A549 (cell line): Measurements from ENCODE around the gene MYH9. TPM values are rescaled to one million over a fixed set of nuclear protein-coding genes. Genes with fewer than 3 reads are reported as not detected.
"Not testable (repeated sequence)": the region's sequence is repeated elsewhere in the genome, so short reads cannot be mapped to it uniquely, and the experiment has no call there.

ENCODE experiments used
- ATAC-seq, 2 experiments: fragments of 200-7000 bp in 1 of 2; fragments of >200 bp in 1 of 2; cut with Nextera tagmentation in 1 of 2; cut with Tn5 transposase in 1 of 2; 3 replicates each; pipeline versions ENCODE4 v1.8.0 to v1.9.1; 2018 to 2020; ENCODE audit warnings: mild to moderate bottlenecking in 1 of 2, moderate library complexity in 1 of 2
- CTCF ChIA-PET: fragments of 300-600 bp; sonication (Branson Sonifier 250); formaldehyde crosslinking; extraction: SDS; loops from one replicate; lab custom pipeline; 2021; ENCODE audit warnings: antibody characterized with exemption, inconsistent platforms; lab: Yijun Ruan, JAX
- POLR2A ChIA-PET: fragments of 350-600 bp; formaldehyde crosslinking; extraction: SDS; loops from one replicate; lab custom pipeline; 2021; ENCODE audit warnings: antibody characterized with exemption, inconsistent platforms; lab: Yijun Ruan, JAX
- DNase-seq, 2 experiments: peaks; one replicate each; pipeline versions ENCODE4 v3.0.0 to v3.0.0-alpha.2; 2011 to 2016; ENCODE audit warnings: low read depth in 1 of 2, low spot score in 1 of 2
- FAIRE-seq: peaks from 2 replicates; lab custom pipeline; 2011; peaks lifted over from hg19 to GRCh38; lab: Jason Lieb, UNC
- H3K27ac ChIP-seq, 2 experiments: fragments of >200 bp; sonication (Bioruptor Twin); formaldehyde crosslinking; 3 replicates each; pipeline ENCODE4 v1.5.1; 2016 to 2017
- H3K4me1 ChIP-seq: fragments of >200 bp; sonication (Bioruptor Twin); formaldehyde crosslinking; 3 replicates; pipeline ENCODE4 v1.6.1; 2016
- H3K4me2 ChIP-seq: fragments of >200 bp; sonication (Bioruptor Twin); formaldehyde crosslinking; 3 replicates; pipeline ENCODE4 v1.6.1; 2016
- H3K4me3 ChIP-seq: fragments of >200 bp; sonication (Bioruptor Twin); formaldehyde crosslinking; 3 replicates; pipeline ENCODE4 v1.5.1; 2016
- H3K9me3 ChIP-seq: fragments of >200 bp; sonication (Bioruptor Twin); formaldehyde crosslinking; 3 replicates; pipeline ENCODE4 v1.6.1; 2016
- BHLHE40 ChIP-seq: IDR thresholded peaks from 2 replicates; pipeline ENCODE4 v1.6.1; 2012; ENCODE audit warnings: low read depth, low read length, inconsistent platforms
- CEBPB ChIP-seq, 2 experiments: fragments of >200 bp in 1 of 2; sonication (Bioruptor Twin) in 1 of 2; formaldehyde crosslinking in 1 of 2; IDR thresholded peaks; 2 replicates each; pipeline ENCODE4 v1.6.1; 2012 to 2016
- CHD2 ChIP-seq: fragments of 150-350 bp; IDR thresholded peaks from 2 replicates; pipeline ENCODE4 v1.6.1; 2014; ENCODE audit warnings: low read length; ENCODE audit not compliant: partially characterized antibody
- ESRRA ChIP-seq: fragments of 150-350 bp; IDR thresholded peaks from 2 replicates; pipeline ENCODE4 v1.6.1; 2014; ENCODE audit warnings: mild to moderate bottlenecking, low read length, borderline replicate concordance
- FOSB ChIP-seq: fragments of 250-450 bp; sonication (Bioruptor Pico); IDR thresholded peaks from 2 replicates; pipeline ENCODE4 v1.5.0; 2020; ENCODE audit warnings: mild to moderate bottlenecking, moderate library complexity
- GATA3 ChIP-seq: IDR thresholded peaks from 2 replicates; pipeline ENCODE4 v1.6.1; 2012; ENCODE audit warnings: borderline replicate concordance
- MAZ ChIP-seq: fragments of 150-350 bp; IDR thresholded peaks from 2 replicates; pipeline ENCODE4 v1.6.1; 2014; ENCODE audit warnings: antibody characterized with exemption, low read depth, low read length, borderline replicate concordance
- POLR2AphosphoS2 ChIP-seq: conservative IDR thresholded peaks from 2 replicates; pipeline ENCODE4 v1.6.1; 2012; ENCODE audit warnings: low read length, improper control_type of control experiment, inconsistent platforms
- RFX5 ChIP-seq: fragments of 450-650 bp; IDR thresholded peaks from 2 replicates; pipeline ENCODE4 v1.7.1; 2014; ENCODE audit warnings: antibody characterized with exemption, mild to moderate bottlenecking, moderate library complexity
- TP53 ChIP-seq: fragments of 250-450 bp; sonication (Bioruptor Pico); IDR thresholded peaks from 2 replicates; pipeline ENCODE4 v1.5.0; 2021; ENCODE audit warnings: mild to moderate bottlenecking, moderate library complexity
- ZC3H11A ChIP-seq: fragments of 450-650 bp; IDR thresholded peaks from 2 replicates; pipeline ENCODE4 v1.6.1; 2014; ENCODE audit warnings: antibody characterized with exemption, mild to moderate bottlenecking
- ZSCAN20 ChIP-seq: fragments of 250-450 bp; sonication (Bioruptor Pico); IDR thresholded peaks from 2 replicates; pipeline ENCODE4 v1.8.0; 2022; ENCODE audit warnings: mild to moderate bottlenecking, moderate library complexity
- WGBS: methylation state at CpG from one replicate; pipeline ENCODE4 v1.1.6; 2017; ENCODE audit errors: missing lambda C conversion rate; 5-methylcytosine and 5-hydroxymethylcytosine counted together
- polyA plus RNA-seq, 4 experiments: library from polyadenylated mRNA; depleted of rRNA in 3 of 4; stranded (reverse); fragments of >200 nt; fragmentation: RNase III in 1 of 4; extraction: RNeasy Plus Mini Kit Qiagen cat#74134 plus additional on column Dnase treatment in 1 of 4; gene quantifications; 2 replicates in 3 of 4; 3 replicates in 1 of 4; pipeline ENCODE4 v1.2.3, GENCODE V29; 2011 to 2017
- TF ChIP-seq, protein P1 (sequence below): fragments of 250-450 bp; sonication (Bioruptor Pico); IDR thresholded peaks from 2 replicates; pipeline ENCODE4 v1.5.0; 2020; ENCODE audit warnings: low read depth, mild to moderate bottlenecking, moderate library complexity
- TF ChIP-seq, protein P2 (sequence below): fragments of >200 bp; sonication (Bioruptor Twin); formaldehyde crosslinking; IDR thresholded peaks from 2 replicates; pipeline ENCODE4 v1.6.1; 2016
- TF ChIP-seq, protein P3 (sequence below): fragments of 250-450 bp; sonication (Bioruptor Pico); IDR thresholded peaks from 2 replicates; pipeline ENCODE4 v1.5.0; 2021; ENCODE audit warnings: mild to moderate bottlenecking, moderate library complexity, borderline replicate concordance

MYH9 gene
- polyA plus RNA-seq, 2 of the 4 experiments (the other 2 are of a cell fraction): 92.1 to 158 TPM

DNA sequence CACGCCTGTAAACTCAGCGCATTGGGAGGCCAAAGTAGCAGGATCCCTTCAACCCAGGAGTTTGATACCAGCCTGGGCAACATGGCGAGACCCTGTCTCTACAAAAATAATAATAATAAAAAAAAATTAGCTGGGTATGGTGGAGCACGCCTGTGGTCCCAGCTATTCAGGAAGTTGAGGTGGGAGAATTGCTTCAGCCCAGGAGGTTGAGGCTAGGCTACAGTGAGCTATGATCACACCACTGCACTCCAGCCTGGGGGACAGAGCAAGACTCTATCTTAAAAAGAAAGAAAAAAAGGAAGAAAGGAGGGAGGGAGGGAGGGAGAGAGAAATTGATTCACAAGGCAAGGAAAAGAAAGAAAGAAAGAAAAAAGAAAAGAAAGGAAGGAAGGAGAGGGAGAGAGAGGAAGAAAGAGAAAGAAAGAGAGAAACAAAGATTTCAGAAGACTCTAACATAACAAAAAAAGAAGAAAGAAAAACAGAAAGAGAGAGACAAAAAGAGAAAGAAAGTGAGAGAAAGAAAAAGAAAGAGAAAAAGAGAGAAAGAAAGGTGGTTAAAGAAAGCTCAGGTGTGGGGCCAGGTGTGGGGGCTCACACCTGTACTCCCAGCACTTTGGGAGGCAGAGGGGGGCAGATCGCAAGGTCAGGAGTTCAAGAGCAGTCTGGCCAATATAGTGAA lies 37.3 kb upstream of the MYH9 start:
- TF ChIP-seq RFX5: no peak
- no peak for TF ChIP-seq ZSCAN20 (CRISPR knock-in tag)
- no peak for TF ChIP-seq MAZ
- TF ChIP-seq GATA3: no peak
- TF ChIP-seq ESRRA: no peak
- TF ChIP-seq POLR2AphosphoS2: no peak
- no peak for TF ChIP-seq FOSB
- TF ChIP-seq TP53 (CRISPR knock-in tag): no peak
- TF ChIP-seq, protein P1, sequence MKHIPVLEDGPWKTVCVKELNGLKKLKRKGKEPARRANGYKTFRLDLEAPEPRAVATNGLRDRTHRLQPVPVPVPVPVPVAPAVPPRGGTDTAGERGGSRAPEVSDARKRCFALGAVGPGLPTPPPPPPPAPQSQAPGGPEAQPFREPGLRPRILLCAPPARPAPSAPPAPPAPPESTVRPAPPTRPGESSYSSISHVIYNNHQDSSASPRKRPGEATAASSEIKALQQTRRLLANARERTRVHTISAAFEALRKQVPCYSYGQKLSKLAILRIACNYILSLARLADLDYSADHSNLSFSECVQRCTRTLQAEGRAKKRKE (CRISPR knock-in tag): no peak
- TF ChIP-seq CHD2: no peak
- Histone ChIP-seq H3K4me2 (no peak overlapping the region), H3K4me3 (no peak overlapping the region), H3K4me1 (peaks cover 12% of the 10 kb centered on the region), H3K27ac (peak overlapping the region in 1 of 2 experiments; percentile 82; a peak in 1 of 6 replicates), H3K9me3 (no peaks in the 10 kb centered on the region)
- DNase-seq (no peak), ATAC-seq (no peak), FAIRE-seq (no peak)
- ChIA-PET POLR2A (no interaction called here), CTCF (interaction anchor here (0.6 kb wide), 2 partner anchors 32 to 389 kb away, joined by 3 to 4 read pairs; no protein-coding TSS in a partner anchor)
- WGBS: 91% methylated on average over 5 of the region's 5 CpGs

DNA sequence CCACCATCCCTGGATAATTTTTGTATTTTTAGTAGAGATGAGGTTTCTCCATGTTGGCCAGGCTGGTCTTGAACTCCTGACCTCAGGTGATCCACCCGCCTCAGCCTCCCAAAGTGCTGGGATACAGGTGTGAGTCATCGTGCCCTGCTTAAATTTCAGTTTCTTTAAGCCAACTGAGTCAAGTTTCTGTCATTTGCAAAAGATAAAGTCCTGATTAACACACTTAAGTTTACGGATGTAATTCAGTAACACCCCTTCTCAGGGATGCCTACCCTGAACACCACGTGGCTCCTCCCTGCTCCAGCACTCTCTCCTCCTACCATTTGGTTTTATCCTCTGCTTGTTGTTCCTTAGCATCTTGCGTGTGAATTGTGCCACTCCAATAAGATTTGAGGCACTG lies 36.7 kb upstream of the MYH9 start:
- H3K9me3 ChIP-seq, POLR2A ChIA-PET, ATAC-seq, H3K4me3 ChIP-seq, DNase-seq, FAIRE-seq, H3K27ac ChIP-seq, H3K4me2 ChIP-seq: not testable (repeated sequence)
- H3K4me1 ChIP-seq: peaks cover 13% of the 10 kb centered on the region
- CTCF ChIA-PET: interaction anchor here (0.8 to 1.1 kb wide), 2 partner anchors 20 to 45 kb away, joined by 4 read pairs; no protein-coding TSS in a partner anchor
- WGBS: 82% methylated on average over 5 of the region's 5 CpGs

DNA sequence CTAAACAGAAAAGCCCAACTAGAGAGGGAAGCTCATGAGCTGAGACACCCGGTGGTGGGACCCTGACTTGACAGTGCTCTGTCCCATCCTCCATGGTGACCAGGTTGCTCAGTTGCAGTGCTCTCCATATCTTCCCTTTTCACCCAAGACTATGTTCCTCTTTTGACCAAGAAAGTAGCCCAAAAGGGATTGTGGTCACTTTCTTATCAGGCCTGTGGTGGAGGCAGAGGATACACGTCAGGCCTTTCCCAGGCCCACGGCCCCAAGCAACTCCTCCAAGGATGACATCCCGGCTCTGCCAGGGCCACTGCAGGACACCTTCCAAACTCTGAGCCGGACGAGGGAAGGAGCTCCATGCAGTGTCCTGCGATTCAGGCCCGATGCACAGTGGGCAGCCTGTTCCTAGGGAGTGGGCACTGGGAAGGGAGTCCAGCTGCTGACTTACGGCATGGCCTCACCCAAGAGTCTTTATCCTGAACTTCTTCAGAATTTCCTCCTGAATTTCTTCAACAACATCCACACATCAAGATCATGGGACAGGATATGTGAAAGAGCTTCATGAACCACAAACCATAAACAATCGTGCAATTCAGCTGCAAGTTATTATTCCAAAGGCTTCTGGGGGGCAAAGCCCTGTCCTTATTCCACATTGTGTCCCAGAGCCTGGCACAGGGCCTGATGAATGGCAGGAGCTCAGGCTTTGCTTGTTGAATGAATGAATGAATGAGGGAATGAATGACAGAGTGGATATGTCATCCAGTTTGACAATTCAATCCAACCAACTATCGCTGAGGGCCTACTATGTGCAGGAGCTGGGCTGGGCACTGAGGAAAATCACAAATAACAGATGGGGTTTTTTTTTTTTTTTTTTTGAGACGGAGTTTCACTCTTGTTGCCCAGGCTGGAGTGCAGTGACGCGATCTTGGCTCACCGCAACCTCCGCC lies 36.0 kb upstream of the MYH9 start:
- 89% methylated on average over 12 of the region's 16 CpGs for WGBS
- H3K4me1 ChIP-seq: peaks cover 20% of the 10 kb centered on the region
- CTCF ChIA-PET: interaction anchor here (0.5 to 1.1 kb wide), 5 partner anchors 8 to 981 kb away, joined by 4 to 5 read pairs (median 4); no protein-coding TSS in a partner anchor
- TF ChIP-seq BHLHE40 (no peak), ZC3H11A (no peak), CEBPB (IDR thresholded peaks at IDR 0.05) (no peak)
- TF ChIP-seq, protein P2, sequence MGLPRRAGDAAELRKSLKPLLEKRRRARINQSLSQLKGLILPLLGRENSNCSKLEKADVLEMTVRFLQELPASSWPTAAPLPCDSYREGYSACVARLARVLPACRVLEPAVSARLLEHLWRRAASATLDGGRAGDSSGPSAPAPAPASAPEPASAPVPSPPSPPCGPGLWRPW: no peak
- TF ChIP-seq, protein P3, sequence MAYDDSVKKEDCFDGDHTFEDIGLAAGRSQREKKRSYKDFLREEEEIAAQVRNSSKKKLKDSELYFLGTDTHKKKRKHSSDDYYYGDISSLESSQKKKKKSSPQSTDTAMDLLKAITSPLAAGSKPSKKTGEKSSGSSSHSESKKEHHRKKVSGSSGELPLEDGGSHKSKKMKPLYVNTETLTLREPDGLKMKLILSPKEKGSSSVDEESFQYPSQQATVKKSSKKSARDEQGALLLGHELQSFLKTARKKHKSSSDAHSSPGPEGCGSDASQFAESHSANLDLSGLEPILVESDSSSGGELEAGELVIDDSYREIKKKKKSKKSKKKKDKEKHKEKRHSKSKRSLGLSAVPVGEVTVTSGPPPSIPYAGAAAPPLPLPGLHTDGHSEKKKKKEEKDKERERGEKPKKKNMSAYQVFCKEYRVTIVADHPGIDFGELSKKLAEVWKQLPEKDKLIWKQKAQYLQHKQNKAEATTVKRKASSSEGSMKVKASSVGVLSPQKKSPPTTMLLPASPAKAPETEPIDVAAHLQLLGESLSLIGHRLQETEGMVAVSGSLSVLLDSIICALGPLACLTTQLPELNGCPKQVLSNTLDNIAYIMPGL: no peak
- TF ChIP-seq, all 56 proteins: peak for 0
- POLR2A ChIA-PET: no interaction called here
- DNase-seq (no peak), FAIRE-seq (no peak), ATAC-seq (no peak)
- Histone ChIP-seq H3K27ac (no peak overlapping the region), H3K4me2 (no peak overlapping the region), H3K4me3 (no peak overlapping the region), H3K9me3 (no peaks in the 10 kb centered on the region)
